ENCODE results near the gene KRT80. TPM values are rescaled to one million over a fixed set of nuclear protein-coding genes. Genes with fewer than 3 reads are reported as not detected.

Gene KRT80
- total and polyA plus RNA-seq, 2 of the 13 experiments (the other 11 are each of a cell fraction or from before 2014, with no cell fraction given), result 0.27 to 0.53 TPM

DNA sequence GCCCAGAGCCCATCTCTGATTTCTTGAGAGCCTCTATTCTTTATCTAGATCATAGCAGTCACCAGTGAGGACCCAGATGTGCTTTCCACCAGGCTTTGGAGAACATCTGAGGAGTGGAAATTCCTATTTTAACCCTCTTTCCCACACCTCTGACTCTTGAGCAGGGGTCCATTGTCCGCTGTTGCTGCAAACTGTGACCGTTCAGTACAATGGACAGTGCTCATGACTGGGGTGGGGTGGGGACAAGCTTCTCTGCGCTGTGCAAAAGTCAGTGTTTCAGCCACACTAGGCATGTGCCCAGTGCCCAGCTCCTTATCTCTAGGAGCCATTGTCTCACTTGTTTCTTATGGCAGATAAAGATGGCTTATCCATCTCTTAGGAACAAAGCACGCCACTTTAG is 24.3 kb upstream of the KRT80 start:
- TF ChIP-seq MIER2 (CRISPR knock-in tag; IDR thresholded peaks at IDR 0.05), result peak; percentile 86
- TF ChIP-seq, protein P1, sequence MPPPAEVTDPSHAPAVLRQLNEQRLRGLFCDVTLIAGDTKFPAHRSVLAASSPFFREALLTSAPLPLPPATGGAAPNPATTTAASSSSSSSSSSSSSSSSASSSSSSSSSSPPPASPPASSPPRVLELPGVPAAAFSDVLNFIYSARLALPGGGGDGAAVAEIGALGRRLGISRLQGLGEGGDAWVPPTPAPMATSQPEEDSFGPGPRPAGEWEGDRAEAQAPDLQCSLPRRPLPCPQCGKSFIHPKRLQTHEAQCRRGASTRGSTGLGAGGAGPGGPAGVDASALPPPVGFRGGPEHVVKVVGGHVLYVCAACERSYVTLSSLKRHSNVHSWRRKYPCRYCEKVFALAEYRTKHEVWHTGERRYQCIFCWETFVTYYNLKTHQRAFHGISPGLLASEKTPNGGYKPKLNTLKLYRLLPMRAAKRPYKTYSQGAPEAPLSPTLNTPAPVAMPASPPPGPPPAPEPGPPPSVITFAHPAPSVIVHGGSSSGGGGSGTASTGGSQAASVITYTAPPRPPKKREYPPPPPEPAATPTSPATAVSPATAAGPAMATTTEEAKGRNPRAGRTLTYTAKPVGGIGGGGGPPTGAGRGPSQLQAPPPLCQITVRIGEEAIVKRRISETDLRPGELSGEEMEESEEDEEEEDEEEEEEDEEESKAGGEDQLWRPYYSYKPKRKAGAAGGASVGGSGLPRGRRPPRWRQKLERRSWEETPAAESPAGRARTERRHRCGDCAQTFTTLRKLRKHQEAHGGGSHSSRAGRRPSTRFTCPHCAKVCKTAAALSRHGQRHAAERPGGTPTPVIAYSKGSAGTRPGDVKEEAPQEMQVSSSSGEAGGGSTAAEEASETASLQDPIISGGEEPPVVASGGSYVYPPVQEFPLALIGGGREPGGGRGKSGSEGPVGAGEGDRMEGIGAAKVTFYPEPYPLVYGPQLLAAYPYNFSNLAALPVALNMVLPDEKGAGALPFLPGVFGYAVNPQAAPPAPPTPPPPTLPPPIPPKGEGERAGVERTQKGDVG (CRISPR knock-in tag; IDR thresholded peaks at IDR 0.05; ENCODE audit: borderline replicate concordance), result no peak
- no peak for TF ChIP-seq SALL1 (CRISPR knock-in tag; IDR thresholded peaks at IDR 0.05)
- TF ChIP-seq, protein P2, sequence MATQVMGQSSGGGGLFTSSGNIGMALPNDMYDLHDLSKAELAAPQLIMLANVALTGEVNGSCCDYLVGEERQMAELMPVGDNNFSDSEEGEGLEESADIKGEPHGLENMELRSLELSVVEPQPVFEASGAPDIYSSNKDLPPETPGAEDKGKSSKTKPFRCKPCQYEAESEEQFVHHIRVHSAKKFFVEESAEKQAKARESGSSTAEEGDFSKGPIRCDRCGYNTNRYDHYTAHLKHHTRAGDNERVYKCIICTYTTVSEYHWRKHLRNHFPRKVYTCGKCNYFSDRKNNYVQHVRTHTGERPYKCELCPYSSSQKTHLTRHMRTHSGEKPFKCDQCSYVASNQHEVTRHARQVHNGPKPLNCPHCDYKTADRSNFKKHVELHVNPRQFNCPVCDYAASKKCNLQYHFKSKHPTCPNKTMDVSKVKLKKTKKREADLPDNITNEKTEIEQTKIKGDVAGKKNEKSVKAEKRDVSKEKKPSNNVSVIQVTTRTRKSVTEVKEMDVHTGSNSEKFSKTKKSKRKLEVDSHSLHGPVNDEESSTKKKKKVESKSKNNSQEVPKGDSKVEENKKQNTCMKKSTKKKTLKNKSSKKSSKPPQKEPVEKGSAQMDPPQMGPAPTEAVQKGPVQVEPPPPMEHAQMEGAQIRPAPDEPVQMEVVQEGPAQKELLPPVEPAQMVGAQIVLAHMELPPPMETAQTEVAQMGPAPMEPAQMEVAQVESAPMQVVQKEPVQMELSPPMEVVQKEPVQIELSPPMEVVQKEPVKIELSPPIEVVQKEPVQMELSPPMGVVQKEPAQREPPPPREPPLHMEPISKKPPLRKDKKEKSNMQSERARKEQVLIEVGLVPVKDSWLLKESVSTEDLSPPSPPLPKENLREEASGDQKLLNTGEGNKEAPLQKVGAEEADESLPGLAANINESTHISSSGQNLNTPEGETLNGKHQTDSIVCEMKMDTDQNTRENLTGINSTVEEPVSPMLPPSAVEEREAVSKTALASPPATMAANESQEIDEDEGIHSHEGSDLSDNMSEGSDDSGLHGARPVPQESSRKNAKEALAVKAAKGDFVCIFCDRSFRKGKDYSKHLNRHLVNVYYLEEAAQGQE (IDR thresholded peaks at IDR 0.05; ENCODE audit: borderline replicate concordance in 1 of 2, low read depth in 1 of 2, low read length in 2 of 2), result peak; percentile 38 to 87
- H3K27ac ChIP-seq (ENCODE audit: extremely low read length, insufficient read depth, low read length), result no peak overlapping the region
- H3K9ac ChIP-seq (ENCODE audit: insufficient read depth, low read depth, low read length), result no peak overlapping the region

More for the DNA sequence above, 24.3 kb upstream of the KRT80 start:
- intact Hi-C loops (cut with micrococcal nuclease; ENCODE audit: unreplicated experiment), result no loop called here
- ChIA-PET CTCF (ENCODE audit: low intra/inter-chr PET ratio, low total read pairs) (no interaction called here), POLR2A (no interaction called here)
- 25% methylated on average over 4 of the region's 4 CpGs for WGBS (ENCODE audit: low lambda C conversion rate)
- H3K36me3 ChIP-seq (replicated peaks in 1 of 2; ENCODE audit: control insufficient read depth in 1 of 2, insufficient read depth in 2 of 2, low read length in 2 of 2), result no peaks in the 10 kb centered on the region
- DNase-seq (ENCODE audit: low spot score) (no peak), FAIRE-seq (no peak), ATAC-seq (no peak)
- no TSS peak for BruUV-seq (replicated peaks)
- H3K4me3 ChIP-seq (replicated peaks in 1 of 3; ENCODE audit: insufficient read depth in 1 of 3, low read depth in 2 of 3, low read length in 3 of 3), result no peak overlapping the region
- no peaks in the 10 kb centered on the region for H3K4me1 ChIP-seq (ENCODE audit: insufficient read depth, low read length)
- H2AFZ ChIP-seq (ENCODE audit: low read length), result no peak overlapping the region
- no peaks in the 10 kb centered on the region for H4K20me1 ChIP-seq (ENCODE audit: insufficient read depth, low read length)
- in situ Hi-C loops (cut with HindIII; ENCODE audit: extremely low pct_ligation_motif_present, low pct_unique_long_range_greater_than_20kb), result no loop called here
- H3K4me2 ChIP-seq (ENCODE audit: low read depth, low read length), result no peak overlapping the region
- H3K79me2 ChIP-seq (ENCODE audit: insufficient read depth, low read length), result no peaks in the 10 kb centered on the region
- H3K27me3 ChIP-seq (ENCODE audit: control insufficient read depth in 1 of 2, insufficient read depth in 2 of 2, low read length in 2 of 2), result peaks cover 0 to 1% of the 10 kb centered on the region in 2 experiments; a peak in 1 of 5 replicates
- H3K9me3 ChIP-seq (ENCODE audit: low read length), result no peaks in the 10 kb centered on the region
